ENCODE results near the gene DCDC2C. TPM values are rescaled to one million over a fixed set of nuclear protein-coding genes. Genes with fewer than 3 reads are reported as not detected.

The DCDC2C gene
- total RNA-seq, 1 experiment from 2014 or later: 0.43 TPM

- DNase-seq (ENCODE audit: low spot score): no peak
- Histone ChIP-seq H3K4me3 (ENCODE audit: low read depth, low read length, poor library complexity, severe bottlenecking) (no peak overlapping the region), H3K9me3 (ENCODE audit: low read depth, low read length, poor library complexity, severe bottlenecking) (no peaks in the 10 kb centered on the region), H3K36me3 (ENCODE audit: insufficient read depth, low read length, poor library complexity, severe bottlenecking) (no peaks in the 10 kb centered on the region), H3K27me3 (replicated peaks; ENCODE audit: insufficient read depth, low read depth, low read length, poor library complexity) (no peaks in the 10 kb centered on the region), H3K4me1 (ENCODE audit: insufficient read depth, low read length, poor library complexity, severe bottlenecking) (no peaks in the 10 kb centered on the region), H3K27ac (ENCODE audit: low read depth, low read length, poor library complexity, severe bottlenecking) (no peak overlapping the region)
- no peak for TF ChIP-seq CTCF (conservative IDR thresholded peaks at IDR 0.05; ENCODE audit: low read depth, low read length)
- no peak for TF ChIP-seq EZH2 (IDR thresholded peaks at IDR 0.05; ENCODE audit: borderline replicate concordance, low read depth, low read length, poor library complexity, severe bottlenecking)
- BruUV-seq (replicated peaks): no TSS peak
- ChIA-PET CTCF (no interaction called here), POLR2A (ENCODE audit: low non-redundant PET) (no interaction called here)
- intact Hi-C loops (cut with micrococcal nuclease; ENCODE audit: unreplicated experiment): no loop called here
Measured at GRCh38 chr2:3840611-3841155, 137.3 kb downstream of the DCDC2C start.

GRCh38 chr2:3847397-3848052 lies 144.2 kb downstream of the DCDC2C start:
- H3K4me3 ChIP-seq (ENCODE audit: low read depth, low read length, poor library complexity, severe bottlenecking): no peak overlapping the region
- POLR2A ChIA-PET (ENCODE audit: low non-redundant PET): no interaction called here
- H3K27me3 ChIP-seq (replicated peaks; ENCODE audit: insufficient read depth, low read depth, low read length, poor library complexity): no peaks in the 10 kb centered on the region
- CTCF ChIA-PET: no interaction called here
- DNase-seq (ENCODE audit: low spot score): no peak
- intact Hi-C loops (cut with micrococcal nuclease; ENCODE audit: unreplicated experiment): no loop called here
- H3K27ac ChIP-seq (ENCODE audit: low read depth, low read length, poor library complexity, severe bottlenecking): no peak overlapping the region
- TF ChIP-seq EZH2 (IDR thresholded peaks at IDR 0.05; ENCODE audit: borderline replicate concordance, low read depth, low read length, poor library complexity, severe bottlenecking) (no peak), CTCF (conservative IDR thresholded peaks at IDR 0.05; ENCODE audit: low read depth, low read length) (no peak)
- H3K4me1 ChIP-seq (ENCODE audit: insufficient read depth, low read length, poor library complexity, severe bottlenecking): no peaks in the 10 kb centered on the region
- no TSS peak for BruUV-seq (replicated peaks)
- H3K36me3 ChIP-seq (ENCODE audit: insufficient read depth, low read length, poor library complexity, severe bottlenecking): no peaks in the 10 kb centered on the region
- no peaks in the 10 kb centered on the region for H3K9me3 ChIP-seq (ENCODE audit: low read depth, low read length, poor library complexity, severe bottlenecking)

- no peaks in the 10 kb centered on the region for H3K27me3 ChIP-seq (replicated peaks; ENCODE audit: insufficient read depth, low read depth, low read length, poor library complexity)
- H3K4me3 ChIP-seq (ENCODE audit: low read depth, low read length, poor library complexity, severe bottlenecking): no peak overlapping the region
- no peaks in the 10 kb centered on the region for H3K36me3 ChIP-seq (ENCODE audit: insufficient read depth, low read length, poor library complexity, severe bottlenecking)
- no peak for DNase-seq (ENCODE audit: low spot score)
- H3K27ac ChIP-seq (ENCODE audit: low read depth, low read length, poor library complexity, severe bottlenecking): no peak overlapping the region
- no TSS peak for BruUV-seq (replicated peaks)
- TF ChIP-seq CTCF (conservative IDR thresholded peaks at IDR 0.05; ENCODE audit: low read depth, low read length): no peak
- no peak for TF ChIP-seq EZH2 (IDR thresholded peaks at IDR 0.05; ENCODE audit: borderline replicate concordance, low read depth, low read length, poor library complexity, severe bottlenecking)
- ChIA-PET CTCF (no interaction called here), POLR2A (ENCODE audit: low non-redundant PET) (interaction anchor here (0.6 kb wide), 1 partner anchor 163 kb away, joined by 3 read pairs; no protein-coding TSS in a partner anchor)
- H3K4me1 ChIP-seq (ENCODE audit: insufficient read depth, low read length, poor library complexity, severe bottlenecking): no peaks in the 10 kb centered on the region
- H3K9me3 ChIP-seq (ENCODE audit: low read depth, low read length, poor library complexity, severe bottlenecking): peaks cover 10% of the 10 kb centered on the region
- intact Hi-C loops (cut with micrococcal nuclease; ENCODE audit: unreplicated experiment): no loop called here
Measured at GRCh38 chr2:3848776-3849175, 145.4 kb downstream of the DCDC2C start.

Data from A673 (cell line).